HG03066 (cell line): Measurements from ENCODE around the gene TMPRSS3.

Experiments used
- ATAC-seq: cut with Tn5 transposase; IDR thresholded peaks from one replicate; pipeline ENCODE4 v1.9.1; 2021; ENCODE audit warnings: low read depth; ENCODE audit not compliant: unreplicated experiment

TMPRSS3 gene

GRCh38 chr21:42353623-42354022 is 42.2 kb downstream of the TMPRSS3 start:
- ATAC-seq, result no peak

GRCh38 chr21:42352441-42353095 is 43.3 kb downstream of the TMPRSS3 start:
- ATAC-seq, result no peak

- ATAC-seq, result no peak
Measured at GRCh38 chr21:42351626-42352440, 44.0 kb downstream of the TMPRSS3 start.

DNA sequence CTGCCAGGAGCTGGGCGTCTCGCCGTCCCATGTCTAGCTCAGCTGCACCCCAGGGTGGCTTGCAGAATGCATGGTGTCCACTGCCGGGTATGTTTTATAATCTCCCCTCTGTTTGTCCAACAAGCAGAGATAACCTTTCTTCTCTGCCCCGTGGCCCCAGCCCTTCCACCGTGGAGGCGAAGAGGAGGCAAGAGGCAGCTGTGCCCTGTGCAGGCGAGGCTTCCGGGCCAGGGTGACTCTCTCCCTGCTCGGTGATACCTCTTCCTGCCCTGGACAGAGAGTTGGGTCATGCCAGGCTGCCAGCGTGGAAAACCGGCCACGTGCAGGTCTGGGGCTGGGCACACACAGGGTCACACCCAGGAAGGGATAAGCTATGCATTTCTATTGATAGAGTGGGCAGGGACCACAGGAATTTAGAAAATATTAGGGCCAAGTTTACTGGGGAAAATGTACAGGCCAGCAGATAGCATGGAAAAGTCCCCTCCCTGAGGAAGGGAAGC is 44.9 kb downstream of the TMPRSS3 start, which contains the start of gene TFF2:
Gene TFF2 (minus strand): TSS at position 68 of the 500 bp plus-strand sequence. CDS start 37 bp downstream, at position 31.
- ATAC-seq, result no peak

DNA sequence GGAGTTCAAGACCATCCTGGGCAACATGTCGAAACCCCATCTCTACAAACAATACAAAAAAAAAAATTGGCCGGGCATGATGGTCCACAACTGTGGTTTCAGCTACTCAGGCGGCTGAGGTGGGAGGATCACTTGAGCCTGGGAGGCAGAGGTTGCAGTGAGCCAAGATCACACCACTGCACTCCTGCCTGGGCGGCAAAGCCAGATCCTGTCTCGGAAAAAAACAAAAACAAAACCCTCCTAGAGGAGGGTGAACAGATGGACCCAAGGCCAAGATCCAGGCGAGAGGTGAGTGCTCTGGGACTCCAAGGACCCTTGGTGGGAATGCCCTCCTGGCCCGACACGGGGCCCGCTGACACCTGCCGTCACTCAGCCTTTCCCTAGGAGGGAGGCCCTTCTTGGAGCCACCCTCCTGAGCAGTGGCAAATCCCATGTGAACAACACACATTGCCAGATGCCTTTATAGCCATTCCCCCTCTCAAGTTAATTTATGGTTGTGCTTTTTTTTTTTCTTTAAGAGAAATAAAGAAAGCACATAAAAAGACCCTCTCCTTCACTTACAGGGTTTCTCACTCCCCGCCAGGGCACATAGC is 45.4 kb downstream of the TMPRSS3 start:
- no peak for ATAC-seq

- no peak for ATAC-seq
Measured at GRCh38 chr21:42349420-42350317, 46.2 kb downstream of the TMPRSS3 start.

DNA sequence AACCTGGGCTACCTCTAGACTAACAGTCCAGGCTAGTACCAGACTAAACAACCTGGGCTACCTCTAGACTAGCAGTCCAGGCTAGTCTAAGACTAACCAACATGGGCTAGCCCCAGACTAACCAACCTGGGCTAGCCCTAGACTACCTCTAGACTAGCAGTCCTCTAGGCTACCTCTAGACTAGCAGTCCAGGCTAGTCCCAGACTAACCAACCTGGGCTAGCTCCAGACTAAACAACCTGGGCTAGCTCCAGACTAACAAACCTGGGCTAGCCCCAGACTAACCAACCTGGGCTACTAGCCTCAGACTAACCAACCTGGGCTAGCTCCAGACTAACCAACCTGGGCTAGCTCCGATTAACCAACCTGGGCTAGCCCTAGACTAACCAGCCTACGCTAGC is 47.1 kb downstream of the TMPRSS3 start:
- ATAC-seq, result no peak

- no peak for ATAC-seq
Measured at GRCh38 chr21:42347601-42348327, 48.1 kb downstream of the TMPRSS3 start.

DNA sequence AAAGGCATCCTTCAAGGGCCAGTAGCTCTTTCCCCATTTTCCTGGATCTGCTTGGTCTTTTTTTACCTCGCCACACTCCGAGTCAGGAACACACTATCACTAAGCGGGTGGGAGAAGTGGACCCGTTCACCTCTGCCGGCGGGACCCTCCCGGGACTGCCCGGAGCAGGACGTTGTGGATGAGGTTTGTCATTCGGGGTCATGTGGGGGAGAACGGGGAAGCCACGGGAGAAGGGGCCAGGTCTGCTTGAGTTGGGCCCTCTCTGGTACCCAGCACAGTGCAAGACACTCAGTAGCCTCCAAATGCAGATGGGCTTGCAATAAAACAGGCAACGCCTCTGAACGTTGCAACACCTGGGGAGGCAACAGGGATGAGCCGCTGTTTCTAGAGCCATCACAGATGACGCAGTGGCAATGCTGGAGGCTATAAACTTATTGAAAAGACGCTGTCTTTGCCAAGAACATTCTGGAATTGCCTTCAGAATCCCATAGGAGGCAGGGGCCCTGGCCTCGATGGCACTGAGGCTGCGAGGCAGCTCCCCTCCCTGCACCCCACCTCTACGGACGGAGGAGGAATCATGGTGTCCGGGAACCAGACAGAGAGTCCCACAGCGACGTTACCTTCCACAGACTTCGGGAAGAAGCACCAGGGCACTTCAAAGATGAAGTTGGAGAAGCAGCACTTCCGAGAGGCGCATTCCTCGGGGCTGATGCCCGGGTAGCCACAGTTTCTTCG is 48.8 kb downstream of the TMPRSS3 start:
- ATAC-seq, result no peak

DNA sequence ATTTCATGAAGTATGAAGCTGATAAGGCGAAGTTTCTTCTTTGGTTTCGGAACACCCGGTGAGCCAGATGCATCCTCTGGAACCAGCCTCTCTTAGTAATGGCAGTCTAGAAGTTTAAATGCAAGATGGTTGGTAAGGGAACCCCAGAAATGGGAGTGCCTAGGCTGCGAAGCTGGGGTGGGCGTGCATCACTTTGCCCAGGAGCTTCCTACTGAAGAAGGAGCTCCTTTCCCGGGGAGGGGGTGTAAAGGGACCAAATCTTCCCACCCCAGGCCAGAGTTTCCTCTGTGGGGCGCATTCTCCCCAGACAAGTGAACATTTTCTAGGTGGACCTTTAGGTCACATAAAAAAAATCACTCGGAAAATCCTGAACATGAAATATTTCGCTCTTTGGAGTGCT is 49.4 kb downstream of the TMPRSS3 start:
- ATAC-seq, result no peak

- ATAC-seq, result no peak
Measured at GRCh38 chr21:42344631-42345030, 51.2 kb downstream of the TMPRSS3 start.

DNA sequence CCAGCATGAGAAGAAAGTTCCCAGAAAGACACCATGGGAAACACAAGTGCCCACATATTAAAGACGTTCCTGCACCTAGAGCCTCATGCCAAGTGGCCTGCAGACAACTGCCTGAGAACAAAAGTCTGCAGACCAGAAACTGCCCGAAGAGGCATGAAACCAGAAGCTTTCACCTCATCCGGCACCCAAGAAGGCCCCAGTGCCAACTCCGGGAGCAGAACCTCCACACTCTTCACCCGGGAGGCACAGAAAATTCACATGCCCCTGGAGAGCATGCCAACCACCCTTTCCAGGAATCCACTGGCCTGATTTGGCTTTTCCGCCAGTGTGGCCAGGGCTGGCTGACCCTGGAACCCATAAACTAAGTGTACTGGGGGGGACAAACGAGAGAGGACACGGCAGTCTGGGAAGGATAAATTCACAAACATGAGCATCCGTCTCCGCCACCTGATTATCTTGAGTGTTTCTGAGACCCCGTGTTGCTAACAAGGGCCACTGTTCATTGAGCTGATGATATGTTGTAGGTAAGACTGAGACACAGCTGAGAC is 51.8 kb downstream of the TMPRSS3 start:
- no peak for ATAC-seq

GRCh38 chr21:42343556-42343955 is 52.3 kb downstream of the TMPRSS3 start:
- ATAC-seq, result no peak

- ATAC-seq, result no peak
Measured at GRCh38 chr21:42343101-42343500, 52.8 kb downstream of the TMPRSS3 start.

DNA sequence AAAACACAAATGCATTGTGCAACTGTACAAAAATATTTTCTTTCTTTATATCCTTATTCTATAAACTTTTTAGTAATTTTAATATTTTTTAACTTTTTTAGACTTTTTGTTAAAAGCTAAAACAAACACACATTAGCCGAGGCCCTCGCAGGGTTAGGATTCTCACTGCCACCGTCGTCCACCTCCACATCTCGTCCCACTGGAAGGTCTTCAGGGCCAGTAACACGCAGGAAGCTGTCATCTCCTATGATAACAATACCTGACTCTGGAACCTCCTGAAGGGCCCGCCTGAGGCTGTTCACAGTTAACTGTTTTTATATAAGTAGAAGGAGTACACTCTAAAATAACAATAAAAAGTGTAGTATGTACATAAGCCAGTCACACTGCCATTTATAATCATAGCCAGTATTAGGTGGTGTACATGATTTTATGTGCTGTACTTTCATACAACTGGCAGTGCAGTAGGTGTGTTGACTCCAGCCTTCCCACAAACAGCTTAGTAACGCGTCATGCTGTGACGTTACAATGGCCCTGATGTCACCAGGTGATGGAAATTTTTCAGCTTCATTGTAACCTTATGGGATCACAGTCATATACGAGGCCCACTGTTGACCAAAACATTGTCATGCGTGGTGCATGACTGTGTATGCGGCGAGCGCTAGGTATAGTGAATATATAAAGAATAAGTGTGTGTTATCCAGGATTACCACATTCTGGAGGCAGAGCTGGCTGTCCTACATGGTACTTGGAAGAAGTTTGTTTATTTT is 53.9 kb downstream of the TMPRSS3 start:
- ATAC-seq, result no peak

DNA sequence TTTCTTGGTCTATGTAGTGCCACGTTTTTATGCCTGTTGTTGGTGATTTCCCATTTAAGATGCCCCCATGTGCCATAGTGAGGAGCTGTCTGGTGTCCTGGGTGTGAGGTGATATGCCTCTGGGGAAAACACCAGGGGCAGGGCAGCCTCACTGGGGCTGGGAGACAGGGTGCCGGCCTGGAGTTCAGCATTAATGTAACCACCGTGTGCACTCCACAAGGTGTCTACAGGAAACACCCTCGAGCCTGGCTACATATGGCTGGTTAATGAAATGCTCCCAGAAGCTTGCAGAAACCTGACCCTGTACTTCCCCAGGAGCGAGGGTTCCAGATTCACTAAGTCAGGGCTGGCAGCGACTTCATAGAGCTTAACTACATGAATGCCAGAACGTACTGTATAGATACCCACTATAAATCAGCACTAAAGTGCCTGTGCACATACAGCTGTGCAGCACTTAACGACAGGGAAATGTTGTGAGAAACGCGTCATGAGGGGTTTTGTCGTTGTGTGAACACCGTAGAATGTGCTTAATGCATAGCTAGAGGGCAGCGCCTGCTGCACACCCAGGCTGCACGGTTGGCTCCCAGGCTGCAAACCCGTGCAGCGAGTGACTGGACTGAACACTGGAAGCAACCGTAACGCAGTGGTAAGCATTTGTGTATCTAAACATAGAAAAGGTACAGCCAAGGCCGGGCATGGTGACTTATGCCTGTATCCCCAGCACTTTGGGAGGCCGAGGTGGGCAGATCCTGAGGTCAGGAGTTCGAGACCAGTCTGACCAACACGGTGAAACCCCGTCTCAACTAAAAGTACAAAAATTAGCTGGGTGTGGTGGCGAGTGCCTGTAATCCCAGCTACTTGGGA is 55.4 kb downstream of the TMPRSS3 start:
- ATAC-seq, result no peak
